ENCODE data around the gene RXRB. TPM values are rescaled to one million over a fixed set of nuclear protein-coding genes. Genes with fewer than 3 reads are reported as not detected.

RXRB gene
- total and polyA plus RNA-seq, 2 of the 8 experiments (the other 6 are each of a cell fraction or from before 2014, with no cell fraction given) = 13.0 to 18.1 TPM

- no peak for TF ChIP-seq ATF2 (IDR thresholded peaks at IDR 0.05; ENCODE audit: low read length)
These were observed 43.0 kb upstream of the RXRB start (continued) for GRCh38 chr6:33243476-33243875.

All from H1 (cell line).